IMR-90 (cell line): ENCODE measurements around the gene RAB3C.

Experiments
- CHD1 ChIP-seq: IDR thresholded peaks from 2 replicates; pipeline ENCODE4 v1.6.1; 2012; ENCODE audit warnings: low read depth, low read length, improper control_type of control experiment
- MAFK ChIP-seq: IDR thresholded peaks from 2 replicates; pipeline ENCODE4 v1.6.1; 2012; ENCODE audit warnings: low read depth, low read length, improper control_type of control experiment
- MAZ ChIP-seq: IDR thresholded peaks from 2 replicates; pipeline ENCODE4 v1.6.1; 2012; ENCODE audit warnings: low read depth, mild to moderate bottlenecking, low read length, improper control_type of control experiment, moderate library complexity, borderline replicate concordance
- MXI1 ChIP-seq: IDR thresholded peaks from 2 replicates; pipeline ENCODE4 v1.6.1; 2012; ENCODE audit warnings: low read depth, mild to moderate bottlenecking, low read length, moderate library complexity, borderline replicate concordance
- NFE2L2 ChIP-seq: fragments of 150-350 bp; IDR thresholded peaks from 2 replicates; pipeline ENCODE4 v1.6.1; 2016; ENCODE audit warnings: low read depth, mild to moderate bottlenecking, low read length
- POLR2A ChIP-seq: IDR thresholded peaks from 2 replicates; pipeline ENCODE4 v1.6.1; 2012; ENCODE audit warnings: mild to moderate bottlenecking, low read depth, low read length
- RAD21 ChIP-seq: IDR thresholded peaks from 2 replicates; pipeline ENCODE4 v1.6.1; 2012; ENCODE audit warnings: low read length, improper control_type of control experiment
- RFX5 ChIP-seq: IDR thresholded peaks from 2 replicates; pipeline ENCODE4 v1.8.0; 2012; ENCODE audit warnings: low read depth, mild to moderate bottlenecking, low read length, moderate library complexity
- TF ChIP-seq, protein P1 (sequence below): conservative IDR thresholded peaks from 2 replicates; pipeline ENCODE4 v1.5.1; 2012; ENCODE audit warnings: mild to moderate bottlenecking, low read depth, low read length, improper control_type of control experiment
- TF ChIP-seq, protein P2 (sequence below): fragments of 150-350 bp; IDR thresholded peaks from 2 replicates; pipeline ENCODE4 v1.6.1; 2017; ENCODE audit warnings: mild to moderate bottlenecking, antibody characterized with exemption, low read length, low read depth

DNA sequence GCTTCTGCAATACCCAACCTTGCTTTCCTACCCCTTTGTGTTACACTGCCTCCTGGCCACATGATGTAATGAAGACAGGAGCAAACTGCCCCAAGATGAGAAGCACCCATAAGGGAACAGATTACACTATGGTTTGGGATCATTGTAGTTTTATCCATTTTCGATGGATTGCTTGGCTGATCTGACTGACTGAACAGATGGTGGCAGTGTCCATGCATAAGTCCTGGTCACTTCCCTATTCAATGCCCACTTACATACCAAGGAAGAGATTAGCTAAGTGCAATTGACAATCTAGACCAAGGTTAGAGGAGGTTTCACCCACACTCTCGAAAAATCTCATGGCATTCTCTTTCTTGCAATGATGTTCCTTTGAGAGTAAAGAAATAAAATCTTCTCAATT lies 319.9 kb downstream of the RAB3C start:
- TF ChIP-seq MAFK (no peak), RFX5 (no peak), CHD1 (no peak), RAD21 (no peak), POLR2A (no peak), MXI1 (no peak), MAZ (no peak), NFE2L2 (no peak)
- TF ChIP-seq, protein P1, sequence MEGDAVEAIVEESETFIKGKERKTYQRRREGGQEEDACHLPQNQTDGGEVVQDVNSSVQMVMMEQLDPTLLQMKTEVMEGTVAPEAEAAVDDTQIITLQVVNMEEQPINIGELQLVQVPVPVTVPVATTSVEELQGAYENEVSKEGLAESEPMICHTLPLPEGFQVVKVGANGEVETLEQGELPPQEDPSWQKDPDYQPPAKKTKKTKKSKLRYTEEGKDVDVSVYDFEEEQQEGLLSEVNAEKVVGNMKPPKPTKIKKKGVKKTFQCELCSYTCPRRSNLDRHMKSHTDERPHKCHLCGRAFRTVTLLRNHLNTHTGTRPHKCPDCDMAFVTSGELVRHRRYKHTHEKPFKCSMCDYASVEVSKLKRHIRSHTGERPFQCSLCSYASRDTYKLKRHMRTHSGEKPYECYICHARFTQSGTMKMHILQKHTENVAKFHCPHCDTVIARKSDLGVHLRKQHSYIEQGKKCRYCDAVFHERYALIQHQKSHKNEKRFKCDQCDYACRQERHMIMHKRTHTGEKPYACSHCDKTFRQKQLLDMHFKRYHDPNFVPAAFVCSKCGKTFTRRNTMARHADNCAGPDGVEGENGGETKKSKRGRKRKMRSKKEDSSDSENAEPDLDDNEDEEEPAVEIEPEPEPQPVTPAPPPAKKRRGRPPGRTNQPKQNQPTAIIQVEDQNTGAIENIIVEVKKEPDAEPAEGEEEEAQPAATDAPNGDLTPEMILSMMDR = no peak
- TF ChIP-seq, protein P2, sequence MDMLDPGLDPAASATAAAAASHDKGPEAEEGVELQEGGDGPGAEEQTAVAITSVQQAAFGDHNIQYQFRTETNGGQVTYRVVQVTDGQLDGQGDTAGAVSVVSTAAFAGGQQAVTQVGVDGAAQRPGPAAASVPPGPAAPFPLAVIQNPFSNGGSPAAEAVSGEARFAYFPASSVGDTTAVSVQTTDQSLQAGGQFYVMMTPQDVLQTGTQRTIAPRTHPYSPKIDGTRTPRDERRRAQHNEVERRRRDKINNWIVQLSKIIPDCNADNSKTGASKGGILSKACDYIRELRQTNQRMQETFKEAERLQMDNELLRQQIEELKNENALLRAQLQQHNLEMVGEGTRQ = no peak
